GM19328 (cell line): ENCODE data around the gene EPS8L3.
"Not testable (repeated sequence)": the region's sequence is repeated elsewhere in the genome, so short reads cannot be mapped to it uniquely, and the experiment has no call there.

ENCODE experiments used
- ATAC-seq: cut with Tn5 transposase; IDR thresholded peaks from one replicate; pipeline ENCODE4 v1.9.1; 2021; ENCODE audit warnings: mild to moderate bottlenecking, moderate library complexity; ENCODE audit not compliant: unreplicated experiment

EPS8L3 gene

GRCh38 chr1:109765896-109766615 lies 2.3 kb upstream of the EPS8L3 start:
- ATAC-seq = no peak

GRCh38 chr1:109765483-109765815 lies 1.7 kb upstream of the EPS8L3 start:
- no peak for ATAC-seq

GRCh38 chr1:109764561-109765482 lies 1.1 kb upstream of the EPS8L3 start:
- ATAC-seq = no peak

- no peak for ATAC-seq
Observed at GRCh38 chr1:109762821-109763645, 690 bp downstream of the EPS8L3 start.

GRCh38 chr1:109762039-109762585 lies 1.6 kb downstream of the EPS8L3 start:
- no peak for ATAC-seq

GRCh38 chr1:109761227-109762038 lies 2.3 kb downstream of the EPS8L3 start:
- ATAC-seq = no peak

GRCh38 chr1:109760581-109761226 lies 3.0 kb downstream of the EPS8L3 start:
- no peak for ATAC-seq

- no peak for ATAC-seq
Observed at GRCh38 chr1:109759513-109760334, 4.0 kb downstream of the EPS8L3 start.

GRCh38 chr1:109757936-109758786 lies 5.6 kb downstream of the EPS8L3 start:
- ATAC-seq = no peak

- ATAC-seq = no peak
Observed at GRCh38 chr1:109756848-109757521, 6.7 kb downstream of the EPS8L3 start.

GRCh38 chr1:109756325-109756724 lies 7.4 kb downstream of the EPS8L3 start:
- not testable (repeated sequence) for ATAC-seq

- no peak for ATAC-seq
Observed at GRCh38 chr1:109754738-109755137, 9.0 kb downstream of the EPS8L3 start.

GRCh38 chr1:109751531-109752260 lies 12.0 kb downstream of the EPS8L3 start:
- ATAC-seq = no peak

- ATAC-seq = no peak
Observed at GRCh38 chr1:109750920-109751319, 12.8 kb downstream of the EPS8L3 start.

- ATAC-seq = no peak
Observed at GRCh38 chr1:109750241-109750882, 13.4 kb downstream of the EPS8L3 start.

- ATAC-seq = no peak
Observed at GRCh38 chr1:109749221-109749620, 14.5 kb downstream of the EPS8L3 start.
